NCI-H345 (cell line): Measurements from ENCODE around the gene TERF2IP.

ENCODE experiments used
- DNase-seq: peaks from one replicate; lab custom pipeline; 2025; lab: John Stamatoyannopoulos, UW

TERF2IP gene

DNA sequence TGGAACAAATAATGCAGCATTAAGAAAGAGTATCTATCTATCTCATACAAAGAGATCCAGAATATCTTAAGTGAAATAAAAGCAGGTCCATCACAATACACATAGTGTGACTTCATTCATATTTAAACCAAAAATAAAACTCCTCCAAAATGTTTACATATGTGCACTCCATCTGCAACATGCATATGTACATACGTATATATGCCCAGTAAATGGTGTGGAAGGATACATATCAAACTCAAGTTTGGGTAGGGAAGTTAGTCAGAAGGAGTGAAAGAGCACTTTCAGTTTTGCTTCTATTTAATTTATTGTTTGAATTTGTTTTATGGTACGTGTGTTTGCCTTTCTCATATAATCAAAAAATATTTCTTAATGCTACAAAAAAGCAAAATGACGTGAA lies 12.5 kb upstream of the TERF2IP start:
- no peak for DNase-seq

GRCh38 chr16:75640598-75640997 lies 7.0 kb upstream of the TERF2IP start:
- DNase-seq = no peak

DNA sequence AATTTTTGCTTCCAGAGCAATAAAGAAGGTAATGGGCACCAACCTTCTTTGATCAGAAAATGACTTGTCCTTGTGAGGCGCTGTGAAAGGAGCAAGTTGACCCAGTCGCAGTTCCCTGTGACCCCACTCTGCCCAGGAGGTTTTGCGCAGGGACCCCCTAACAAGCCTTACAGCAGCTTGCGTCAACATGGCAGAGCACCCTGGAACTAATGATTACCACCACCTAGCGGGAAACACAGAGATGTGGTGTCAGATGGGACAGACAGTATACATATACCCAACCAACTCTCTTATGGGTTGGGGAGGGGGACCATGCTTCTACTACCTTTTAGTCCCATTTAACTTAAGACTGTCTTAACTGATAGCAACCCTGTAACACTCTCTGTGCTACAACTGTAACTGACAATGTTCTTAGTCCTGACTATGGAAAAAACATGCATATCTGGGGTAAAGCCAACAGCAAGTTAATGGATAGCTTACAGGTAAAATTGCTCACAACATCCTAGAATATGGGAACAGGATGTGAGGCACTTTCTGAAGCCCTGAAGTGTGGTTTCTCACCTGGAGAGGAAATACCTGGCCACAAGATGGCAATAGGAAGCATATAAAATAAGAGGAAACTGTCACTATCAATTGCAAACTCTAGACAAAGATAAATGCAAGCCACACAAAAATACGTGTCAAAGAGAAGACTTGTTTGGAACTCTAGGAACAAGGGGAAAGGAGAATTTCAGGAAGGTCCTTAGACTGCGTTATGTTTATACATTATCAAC lies 3.1 kb upstream of the TERF2IP start:
- DNase-seq = no peak

DNA sequence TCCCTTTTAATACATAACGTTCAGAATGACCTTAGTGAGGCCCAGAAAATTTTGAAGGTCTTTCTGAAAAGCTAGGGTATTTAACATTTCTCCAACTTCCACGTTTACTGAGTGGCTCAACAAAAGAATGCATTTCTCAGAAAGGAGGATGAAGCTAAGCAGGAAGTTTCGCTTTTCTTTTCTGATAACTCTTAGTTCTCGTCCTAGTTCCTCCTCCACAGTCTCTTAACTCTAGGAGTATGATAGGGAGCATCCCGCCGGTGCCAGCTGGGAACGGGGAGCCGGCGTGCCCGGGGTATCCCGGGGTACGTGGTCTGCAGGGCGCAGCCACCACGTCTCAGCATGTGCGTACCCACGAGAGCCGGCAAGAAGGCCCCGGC lies 471 bp upstream of the TERF2IP start:
- no peak for DNase-seq

DNA sequence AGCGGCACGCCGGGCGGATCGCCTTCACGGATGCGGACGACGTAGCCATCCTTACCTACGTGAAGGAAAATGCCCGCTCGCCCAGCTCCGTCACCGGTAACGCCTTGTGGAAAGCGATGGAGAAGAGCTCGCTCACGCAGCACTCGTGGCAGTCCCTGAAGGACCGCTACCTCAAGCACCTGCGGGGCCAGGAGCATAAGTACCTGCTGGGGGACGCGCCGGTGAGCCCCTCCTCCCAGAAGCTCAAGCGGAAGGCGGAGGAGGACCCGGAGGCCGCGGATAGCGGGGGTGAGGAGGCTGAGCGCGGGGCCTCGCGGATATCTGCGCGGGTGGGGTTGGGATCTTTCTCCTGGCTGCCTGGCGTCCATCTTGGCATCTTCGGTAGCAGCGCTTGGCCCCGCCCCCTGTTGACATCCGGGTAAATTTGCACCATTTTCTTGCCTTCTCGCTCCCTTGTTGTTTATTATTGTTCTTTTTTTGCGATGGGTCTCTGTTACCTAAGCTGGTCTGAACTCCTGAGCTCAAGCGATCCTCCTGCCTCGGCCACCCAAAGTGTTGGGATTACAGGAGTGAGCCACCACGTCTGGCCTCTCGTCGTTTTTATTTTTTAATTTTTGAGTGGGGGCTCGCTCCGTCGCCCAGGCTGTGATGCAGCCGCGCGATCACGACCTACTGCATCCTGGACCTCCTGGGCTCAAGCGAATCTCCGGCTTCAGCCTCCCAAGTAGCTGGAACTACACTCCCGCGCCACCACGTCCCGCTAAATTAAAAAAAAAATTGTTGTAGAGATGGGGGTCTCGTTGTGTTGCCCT lies 898 bp downstream of the TERF2IP start:
- peak; percentile 74 for DNase-seq

- DNase-seq = no peak
Observed at GRCh38 chr16:75653922-75654321, 6.3 kb downstream of the TERF2IP start.

DNA sequence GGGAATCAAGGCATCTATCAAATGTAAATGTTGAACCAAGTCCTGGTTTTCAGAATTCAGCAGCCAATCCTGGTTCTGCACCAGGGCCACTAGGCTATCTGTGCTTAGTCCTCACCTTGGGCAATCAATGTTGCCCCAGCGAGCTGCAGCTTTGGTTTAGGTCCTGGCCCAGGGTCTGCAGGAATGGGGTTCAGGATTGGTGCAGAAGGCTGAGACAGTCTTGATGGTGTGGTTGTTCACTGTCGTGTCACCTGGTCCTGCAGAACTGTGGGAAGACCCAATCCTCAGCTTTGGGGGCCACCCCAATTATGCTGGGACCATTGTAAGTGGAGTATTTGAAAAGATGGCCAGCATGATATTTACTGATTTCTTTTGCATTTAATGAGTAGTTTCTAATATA lies 10.6 kb downstream of the TERF2IP start:
- no peak for DNase-seq

- no peak for DNase-seq
Observed at GRCh38 chr16:75660321-75660720, 12.7 kb downstream of the TERF2IP start.

- no peak for DNase-seq
Observed at GRCh38 chr16:75660726-75661302, 13.2 kb downstream of the TERF2IP start.

GRCh38 chr16:75667503-75667902 lies 19.9 kb downstream of the TERF2IP start:
- DNase-seq = no peak

GRCh38 chr16:75676909-75677308 lies 29.3 kb downstream of the TERF2IP start, which contains the start of gene CPHXL2:
TSS of gene CPHXL2 (minus strand) at chr16:75677009. CDS start at chr16:75676999, 10 bp downstream.
- DNase-seq = no peak

DNA sequence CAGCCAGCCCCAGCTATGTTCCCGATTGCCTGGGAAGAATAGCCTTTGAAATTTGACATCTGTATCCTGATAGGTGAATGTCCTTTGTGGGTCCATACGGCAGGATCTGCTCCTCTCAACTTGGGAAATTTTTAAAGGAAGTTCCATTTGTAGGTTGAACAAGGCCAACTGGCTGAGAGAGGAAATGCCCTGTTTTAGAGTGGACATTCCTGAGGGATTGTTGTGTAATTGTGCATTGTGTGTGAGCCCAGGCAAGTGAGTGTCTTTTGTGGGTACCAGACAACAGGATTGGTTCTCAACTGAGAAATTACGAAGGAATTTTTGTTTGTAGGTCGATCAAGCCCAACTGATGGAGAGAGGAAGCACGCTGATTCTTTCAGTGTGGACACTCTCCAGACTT lies 31.8 kb downstream of the TERF2IP start:
- DNase-seq = no peak

GRCh38 chr16:75682308-75682707 lies 34.7 kb downstream of the TERF2IP start:
- no peak for DNase-seq

GRCh38 chr16:75687361-75687760 lies 39.8 kb downstream of the TERF2IP start:
- DNase-seq = no peak

DNA sequence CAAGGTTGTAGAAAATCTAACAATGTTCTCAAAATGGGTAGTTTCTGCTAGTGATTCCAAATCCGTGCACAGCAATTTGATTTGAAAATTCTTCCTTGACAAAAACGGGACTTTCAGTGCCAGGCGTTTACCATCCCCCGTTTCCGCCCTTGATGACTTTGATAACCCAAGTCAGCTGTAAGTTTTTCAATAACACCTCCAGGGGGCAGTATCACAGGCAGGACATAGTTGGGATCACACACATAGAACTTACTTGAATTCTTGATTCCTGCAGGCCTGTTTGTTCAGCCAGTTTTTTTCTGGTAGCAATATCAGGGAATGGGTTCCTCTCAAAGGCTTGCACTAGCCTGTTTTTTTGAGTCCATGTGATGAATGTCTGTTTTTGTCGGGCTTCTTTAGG lies 48.1 kb downstream of the TERF2IP start:
- no peak for DNase-seq

- DNase-seq = no peak
Observed at GRCh38 chr16:75697571-75697970, 50.0 kb downstream of the TERF2IP start.

GRCh38 chr16:75701361-75701760 lies 53.8 kb downstream of the TERF2IP start, which contains the start of gene DUXB:
TSS of gene DUXB (minus strand) at chr16:75701461. CDS start at chr16:75701418, 43 bp downstream.
- DNase-seq = no peak

- DNase-seq = no peak
Observed at GRCh38 chr16:75702242-75702641, 54.7 kb downstream of the TERF2IP start.

DNA sequence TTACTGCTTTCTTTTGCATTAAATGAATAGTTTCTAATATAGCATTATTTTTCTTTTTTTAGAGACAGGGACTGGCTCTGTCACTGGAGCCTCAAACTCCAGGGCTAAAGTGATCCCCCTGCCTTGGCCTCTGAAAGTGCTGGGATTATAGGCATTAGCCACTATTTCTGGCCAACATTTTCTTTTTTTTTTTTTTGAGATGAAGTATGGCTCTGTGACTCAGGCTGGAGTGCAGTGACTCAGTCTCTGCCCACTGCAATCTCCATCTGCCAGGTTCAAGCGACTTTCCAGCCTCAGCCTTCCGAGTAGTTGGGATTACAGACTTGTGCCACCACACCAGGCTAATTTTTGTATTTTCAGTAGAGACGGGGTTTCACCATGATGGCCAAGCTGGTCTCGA lies 55.7 kb downstream of the TERF2IP start:
- no peak for DNase-seq
